Ishikawa (cell line): ENCODE data around the gene ADM2.

Source experiments
- CEBPB ChIP-seq: IDR thresholded peaks from 2 replicates; pipeline ENCODE4 v1.6.1; 2012
- CREB1 ChIP-seq: IDR thresholded peaks from 2 replicates; pipeline ENCODE4 v1.6.1; 2012; ENCODE audit warnings: low read depth
- EGR1 ChIP-seq: IDR thresholded peaks from 2 replicates; pipeline ENCODE4 v1.6.1; 2012
- EP300 ChIP-seq: IDR thresholded peaks from 2 replicates; pipeline ENCODE4 v1.6.1; 2012; ENCODE audit warnings: borderline replicate concordance
- FOXM1 ChIP-seq: IDR thresholded peaks from 2 replicates; pipeline ENCODE4 v1.6.1; 2012; ENCODE audit warnings: low read depth, borderline replicate concordance
- MAX ChIP-seq: IDR thresholded peaks from 2 replicates; pipeline ENCODE4 v1.6.1; 2012
- NFIC ChIP-seq: IDR thresholded peaks from 2 replicates; pipeline ENCODE4 v1.6.1; 2012
- RAD21 ChIP-seq: IDR thresholded peaks from 2 replicates; pipeline ENCODE4 v1.6.1; 2012; ENCODE audit warnings: low read depth
- REST ChIP-seq: IDR thresholded peaks from 2 replicates; pipeline ENCODE4 v1.6.1; 2012; ENCODE audit warnings: low read depth, mild to moderate bottlenecking
- TAF1 ChIP-seq: IDR thresholded peaks from 2 replicates; pipeline ENCODE4 v1.6.1; 2012; ENCODE audit warnings: low read depth, mild to moderate bottlenecking
- TEAD4 ChIP-seq: IDR thresholded peaks from 2 replicates; pipeline ENCODE4 v1.6.1; 2012
- USF1 ChIP-seq: IDR thresholded peaks from 2 replicates; pipeline ENCODE4 v1.6.1; 2012
- YY1 ChIP-seq: IDR thresholded peaks from 2 replicates; pipeline ENCODE4 v1.6.1; 2012; ENCODE audit warnings: low read depth
- ZBTB7A ChIP-seq: IDR thresholded peaks from 2 replicates; pipeline ENCODE4 v1.6.1; 2012; ENCODE audit warnings: low read depth

GRCh38 chr22:50490531-50491308 lies 9.4 kb downstream of the ADM2 start:
- no peak for TF ChIP-seq CREB1
- no peak for TF ChIP-seq FOXM1
- TF ChIP-seq CEBPB = no peak
- TF ChIP-seq MAX = no peak
- no peak for TF ChIP-seq TAF1
- no peak for TF ChIP-seq REST
- no peak for TF ChIP-seq RAD21
- TF ChIP-seq TEAD4 = no peak
- TF ChIP-seq EP300 = no peak
- TF ChIP-seq YY1 = no peak
- TF ChIP-seq NFIC = no peak
- TF ChIP-seq USF1 = no peak
- no peak for TF ChIP-seq EGR1
- no peak for TF ChIP-seq ZBTB7A
